Tibial nerve (tissue), 4 donors: ENCODE measurements around the gene GRP.

ENCODE experiments used
- CTCF ChIP-seq, 5 experiments: fragments of 200-600 bp in 3 of 5; fragments of 450-650 bp in 2 of 5; sonication (generic) in 3 of 5; IDR thresholded peaks; one replicate each; pipeline ENCODE4 v1.5.1; 2016 to 2019; ENCODE audit warnings: antibody characterized with exemption in 5 of 5, mild to moderate bottlenecking in 3 of 5, moderate library complexity in 2 of 5
- EP300 ChIP-seq, 2 donors: sonication (generic); formaldehyde crosslinking; IDR thresholded peaks; one replicate each; pipeline ENCODE4 v1.6.1; 2017; ENCODE audit warnings: antibody characterized with exemption in 2 of 2, mild to moderate bottlenecking in 1 of 2
- POLR2A ChIP-seq, 2 donors: fragments of 450-650 bp; IDR thresholded peaks; one replicate each; pipeline ENCODE4 v1.6.1; 2017; ENCODE audit warnings: antibody characterized with exemption in 2 of 2, mild to moderate bottlenecking in 2 of 2, moderate library complexity in 2 of 2

- TF ChIP-seq CTCF (IDR thresholded peaks at IDR 0.05) = no peak
- TF ChIP-seq POLR2A (IDR thresholded peaks at IDR 0.05) = no peak
- no peak for TF ChIP-seq EP300 (IDR thresholded peaks at IDR 0.05)
These were observed 56.1 kb downstream of the GRP start for GRCh38 chr18:59276047-59276446.
